Bronchial smooth muscle cell (primary cell): ENCODE data around the gene NPHS2. TPM values are rescaled to one million over a fixed set of nuclear protein-coding genes. Genes with fewer than 3 reads are reported as not detected.

Experiments used
- total RNA-seq: library from RNA; depleted of rRNA; stranded (reverse); fragments of >200 nt; gene quantifications from 2 replicates; pipeline ENCODE4 v1.2.1, GENCODE V29; 2014

The NPHS2 gene
- not detected in 2 replicates for total RNA-seq

DNA sequence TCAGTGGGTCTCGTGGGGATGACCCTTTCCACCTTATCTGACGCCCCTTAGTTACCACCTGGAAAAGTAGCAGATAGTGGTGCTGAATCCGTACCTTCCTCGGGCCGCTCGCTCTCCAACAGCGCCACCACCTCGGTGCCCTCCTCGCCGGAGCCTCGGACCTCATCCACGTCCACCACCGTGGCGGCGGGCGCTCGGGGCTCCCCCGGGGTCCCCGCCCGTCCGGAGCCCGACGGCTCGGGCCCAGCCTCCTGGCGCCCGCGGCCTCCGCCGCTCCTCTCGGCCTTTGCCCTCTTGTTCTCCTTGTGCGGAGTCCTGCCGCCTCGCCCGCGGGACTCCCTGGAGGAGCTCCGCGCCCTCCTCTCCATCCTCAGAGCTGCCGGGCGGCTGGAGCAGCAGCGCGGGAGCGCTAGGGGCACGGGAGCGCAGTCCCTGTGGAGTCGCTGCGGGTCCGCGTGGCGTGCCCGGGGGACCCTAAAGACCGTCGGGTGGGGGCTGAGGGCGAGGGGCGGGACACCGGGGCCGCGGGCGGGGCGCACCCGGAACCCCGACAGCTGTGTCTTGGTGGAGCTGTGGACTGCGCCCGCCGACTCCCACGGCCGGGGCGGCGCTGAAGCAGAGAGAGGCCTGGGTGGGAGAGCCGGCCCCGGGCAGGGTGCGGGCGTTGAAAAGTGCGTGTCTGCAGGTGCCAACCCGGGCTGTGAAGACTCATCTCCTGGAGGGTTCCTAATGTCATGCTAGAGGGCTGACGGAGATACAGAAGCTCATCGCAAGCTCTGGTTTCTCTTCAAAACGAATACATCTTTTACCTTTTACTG is at the start of gene NPHS2:
TSS of gene NPHS2 (minus strand) at position 452 of the 818 bp plus-strand sequence. CDS start at position 368, 84 bp downstream.

DNA sequence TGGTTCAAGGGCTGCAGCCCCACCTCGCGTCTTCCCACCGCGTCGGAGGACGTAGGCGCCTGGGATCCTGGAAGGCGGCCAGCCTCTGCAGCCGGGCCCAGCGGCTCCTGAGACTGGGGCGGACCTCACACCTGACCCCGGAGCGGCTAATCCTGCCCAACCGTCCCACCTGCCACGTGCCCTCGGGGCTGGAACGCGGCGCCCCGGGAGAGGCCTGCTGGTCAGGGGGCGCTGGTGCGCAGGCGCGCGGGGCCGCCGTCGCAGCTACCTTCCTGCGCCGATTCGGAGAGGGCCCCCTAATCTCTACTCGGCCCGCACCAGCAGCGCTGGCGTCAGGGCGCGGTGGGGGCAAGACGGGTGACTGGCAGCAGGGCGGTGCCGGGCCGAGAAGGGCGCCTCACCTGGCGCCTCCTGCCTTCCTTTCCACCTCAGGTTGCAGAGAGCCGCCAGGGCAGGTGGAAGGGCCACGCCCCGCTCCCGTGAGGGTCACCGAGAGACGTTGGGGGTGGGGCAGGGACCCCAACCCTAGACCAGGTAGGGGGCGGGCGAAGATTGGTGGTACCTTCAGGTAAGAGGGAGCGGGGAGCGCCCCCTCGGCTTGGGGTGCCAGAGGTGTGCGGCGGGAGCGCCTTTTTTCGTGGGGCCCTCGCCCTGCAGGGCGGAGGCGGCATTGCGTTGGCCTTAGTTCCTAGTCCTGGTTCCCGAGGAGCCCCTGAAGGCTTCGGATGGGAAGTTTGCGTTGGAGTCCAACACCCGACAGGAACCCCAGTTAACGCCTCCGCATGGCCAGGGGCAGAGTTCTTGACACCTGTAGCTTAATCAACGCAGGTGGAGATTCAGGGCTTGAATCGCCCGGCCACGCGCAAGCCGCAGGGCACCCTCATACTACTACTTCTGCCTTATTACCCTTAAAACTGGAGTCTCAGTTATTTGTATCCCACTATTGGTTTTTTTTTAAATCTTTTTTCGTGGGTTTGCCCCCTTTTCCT is 16.1 kb upstream of the NPHS2 start, which contains the start of gene TDRD5:
TSS of gene TDRD5 (plus strand) at position 241 of the 989 bp plus-strand sequence. CDS start 784 bp downstream, outside the sequence.

Other genes with a start within 250 kb of the NPHS2 start
- gene AXDND1, start 210.0 kb downstream of the NPHS2 start, total RNA-seq: 0.43 and 0.79 TPM in 2 replicates
- not detected in 2 replicates for gene TDRD5, start 15.9 kb upstream of the NPHS2 start, total RNA-seq
- gene FAM163A, start 167.3 kb upstream of the NPHS2 start, total RNA-seq: not detected in 2 replicates